Measurements from ENCODE around the gene FBLN2.

FBLN2 gene

DNA sequence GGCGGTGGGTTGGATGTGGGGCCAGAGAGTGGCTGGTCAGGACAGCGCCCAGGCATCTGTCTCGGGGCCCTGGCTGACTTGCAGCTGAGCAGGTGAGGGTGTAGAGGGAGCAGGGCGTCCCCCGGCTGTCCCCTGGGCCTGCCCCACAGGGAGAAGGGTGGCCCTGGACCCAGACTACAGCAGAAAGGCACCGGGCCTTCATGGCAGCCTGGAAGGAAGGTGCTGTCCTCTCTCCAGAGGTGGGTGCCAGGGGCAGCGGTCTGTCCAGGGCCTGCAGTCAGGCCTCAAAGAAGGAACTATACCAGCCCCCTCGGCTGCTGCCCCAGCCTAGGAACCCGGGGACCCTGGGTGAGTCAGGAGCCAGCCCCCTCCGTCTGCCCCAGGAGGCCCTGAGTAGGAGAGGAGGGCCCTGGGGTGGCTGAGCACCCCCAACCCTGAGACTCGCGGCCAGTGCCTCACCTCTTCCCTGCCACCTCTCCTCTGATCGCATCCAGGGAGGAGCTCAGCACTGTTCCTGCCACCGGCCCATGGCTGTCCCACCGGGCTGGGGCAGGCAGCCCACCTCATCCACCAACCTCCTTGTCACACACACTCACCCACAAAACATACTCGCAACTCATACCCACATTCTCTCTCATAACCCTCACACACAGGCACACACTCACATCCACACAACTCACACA, 133.5 kb downstream of the FBLN2 start:
- TF ChIP-seq, protein P1, sequence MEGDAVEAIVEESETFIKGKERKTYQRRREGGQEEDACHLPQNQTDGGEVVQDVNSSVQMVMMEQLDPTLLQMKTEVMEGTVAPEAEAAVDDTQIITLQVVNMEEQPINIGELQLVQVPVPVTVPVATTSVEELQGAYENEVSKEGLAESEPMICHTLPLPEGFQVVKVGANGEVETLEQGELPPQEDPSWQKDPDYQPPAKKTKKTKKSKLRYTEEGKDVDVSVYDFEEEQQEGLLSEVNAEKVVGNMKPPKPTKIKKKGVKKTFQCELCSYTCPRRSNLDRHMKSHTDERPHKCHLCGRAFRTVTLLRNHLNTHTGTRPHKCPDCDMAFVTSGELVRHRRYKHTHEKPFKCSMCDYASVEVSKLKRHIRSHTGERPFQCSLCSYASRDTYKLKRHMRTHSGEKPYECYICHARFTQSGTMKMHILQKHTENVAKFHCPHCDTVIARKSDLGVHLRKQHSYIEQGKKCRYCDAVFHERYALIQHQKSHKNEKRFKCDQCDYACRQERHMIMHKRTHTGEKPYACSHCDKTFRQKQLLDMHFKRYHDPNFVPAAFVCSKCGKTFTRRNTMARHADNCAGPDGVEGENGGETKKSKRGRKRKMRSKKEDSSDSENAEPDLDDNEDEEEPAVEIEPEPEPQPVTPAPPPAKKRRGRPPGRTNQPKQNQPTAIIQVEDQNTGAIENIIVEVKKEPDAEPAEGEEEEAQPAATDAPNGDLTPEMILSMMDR (IDR thresholded peaks at IDR 0.05; ENCODE audit: low read depth, low read length) = no peak
- no peak overlapping the region for H3K4me3 ChIP-seq (ENCODE audit: low read depth, low read length)

DNA sequence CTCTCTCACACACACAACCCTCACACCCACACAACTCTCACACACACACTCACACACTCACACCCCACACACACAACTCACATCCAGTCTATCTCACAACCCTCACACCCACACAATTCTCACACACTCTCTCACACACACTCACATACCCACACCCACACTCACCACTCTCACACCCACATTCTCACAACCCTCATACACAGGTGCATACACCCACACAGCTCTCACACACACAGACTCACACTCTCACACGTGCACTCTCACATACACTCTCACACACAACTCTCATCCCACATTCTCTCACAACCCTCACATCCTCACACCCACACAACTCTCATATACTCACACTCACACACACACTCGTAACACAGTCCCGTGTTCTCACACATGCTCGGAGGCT, 134.4 kb downstream of the FBLN2 start:
- H3K4me3 ChIP-seq (ENCODE audit: low read depth, low read length) = no peak overlapping the region
- TF ChIP-seq, protein P1 (IDR thresholded peaks at IDR 0.05; ENCODE audit: low read depth, low read length) = no peak

DNA sequence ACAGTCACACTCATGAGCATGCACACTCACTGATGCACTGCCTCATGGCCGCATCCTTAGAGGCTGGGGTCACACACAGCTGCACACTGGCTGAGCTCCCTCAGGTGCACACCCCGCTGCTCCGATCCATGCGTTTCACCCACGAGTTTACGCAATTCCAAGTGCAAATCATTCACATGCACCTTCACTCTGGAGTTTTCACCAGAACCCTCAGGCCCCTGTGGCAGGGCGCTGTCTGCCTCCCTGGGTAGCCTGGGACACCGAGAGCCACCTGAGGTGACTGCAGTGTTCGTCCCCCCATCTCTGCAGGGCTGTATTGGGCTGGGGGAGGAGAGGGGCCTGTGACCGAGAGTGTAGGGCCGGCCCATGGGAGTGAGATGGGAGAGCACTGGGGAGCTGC, 134.8 kb downstream of the FBLN2 start:
- TF ChIP-seq, protein P1 (IDR thresholded peaks at IDR 0.05; ENCODE audit: low read depth, low read length) = no peak
- no peak overlapping the region for H3K4me3 ChIP-seq (ENCODE audit: low read depth, low read length)

DNA sequence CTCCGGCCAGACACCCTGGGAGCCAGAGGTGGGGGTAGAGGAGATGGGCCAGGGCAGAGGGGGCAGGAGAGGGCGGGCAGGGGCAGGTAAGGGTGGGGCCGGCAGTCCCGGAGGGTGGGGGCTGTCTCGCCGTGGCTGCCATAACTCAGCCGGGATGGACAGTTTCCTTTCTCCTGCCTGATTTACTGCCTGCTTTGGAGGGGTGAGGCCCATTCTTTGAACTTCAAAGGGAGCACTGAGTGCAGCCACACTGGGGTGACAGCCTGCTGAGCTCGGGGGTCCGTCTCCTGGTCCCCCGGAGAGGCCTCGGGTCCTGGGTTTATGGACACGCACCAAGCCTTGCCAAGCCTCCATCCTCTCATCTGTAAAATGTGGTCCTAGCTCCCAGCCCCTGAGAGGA, 135.4 kb downstream of the FBLN2 start:
- H3K4me3 ChIP-seq (ENCODE audit: low read depth, low read length) = no peak overlapping the region
- TF ChIP-seq, protein P1 (IDR thresholded peaks at IDR 0.05; ENCODE audit: low read depth, low read length) = no peak

DNA sequence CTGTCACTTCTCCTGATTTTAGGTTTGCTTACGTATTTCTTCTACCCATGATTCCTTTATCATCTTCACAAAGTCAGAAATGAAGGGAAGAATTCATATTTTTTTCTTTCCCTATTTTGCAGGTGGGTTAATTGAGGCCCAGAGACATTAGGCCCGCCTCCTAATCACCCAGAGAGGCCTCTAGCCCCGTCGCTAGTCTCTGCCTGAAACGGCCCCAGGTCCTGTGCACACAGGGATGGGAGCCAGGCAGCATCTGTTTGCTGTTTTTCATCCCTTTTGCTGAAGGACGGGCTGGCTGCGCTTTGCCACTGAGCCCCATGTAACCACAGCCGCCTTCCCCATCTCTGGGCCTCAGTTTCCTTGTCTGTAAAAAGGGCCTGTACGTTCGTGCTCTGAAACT, 135.9 kb downstream of the FBLN2 start:
- TF ChIP-seq, protein P1 (IDR thresholded peaks at IDR 0.05; ENCODE audit: low read depth, low read length) = no peak
- no peak overlapping the region for H3K4me3 ChIP-seq (ENCODE audit: low read depth, low read length)

DNA sequence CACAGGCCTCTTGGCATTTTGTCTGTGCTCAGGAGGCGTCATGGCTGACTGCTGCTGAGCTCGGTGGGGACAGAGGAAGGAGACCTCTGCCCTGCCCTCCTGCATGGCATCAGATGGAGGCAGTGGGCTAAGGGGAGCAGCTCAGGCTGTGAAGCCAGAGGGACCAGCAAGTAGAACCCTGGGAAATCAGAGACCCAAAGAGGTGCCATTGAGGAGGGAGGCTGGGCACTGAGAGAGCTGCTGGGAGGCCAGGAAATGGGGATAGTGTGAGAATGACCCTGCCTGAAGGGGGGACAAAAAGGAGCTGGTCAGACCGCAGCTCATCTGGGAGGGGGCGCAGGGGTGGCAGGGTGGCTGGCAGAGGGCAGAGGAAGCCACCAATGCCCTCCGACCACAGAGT, 136.8 kb downstream of the FBLN2 start:
- no peak overlapping the region for H3K4me3 ChIP-seq (ENCODE audit: low read depth, low read length)
- TF ChIP-seq, protein P1 (IDR thresholded peaks at IDR 0.05; ENCODE audit: low read depth, low read length) = no peak

DNA sequence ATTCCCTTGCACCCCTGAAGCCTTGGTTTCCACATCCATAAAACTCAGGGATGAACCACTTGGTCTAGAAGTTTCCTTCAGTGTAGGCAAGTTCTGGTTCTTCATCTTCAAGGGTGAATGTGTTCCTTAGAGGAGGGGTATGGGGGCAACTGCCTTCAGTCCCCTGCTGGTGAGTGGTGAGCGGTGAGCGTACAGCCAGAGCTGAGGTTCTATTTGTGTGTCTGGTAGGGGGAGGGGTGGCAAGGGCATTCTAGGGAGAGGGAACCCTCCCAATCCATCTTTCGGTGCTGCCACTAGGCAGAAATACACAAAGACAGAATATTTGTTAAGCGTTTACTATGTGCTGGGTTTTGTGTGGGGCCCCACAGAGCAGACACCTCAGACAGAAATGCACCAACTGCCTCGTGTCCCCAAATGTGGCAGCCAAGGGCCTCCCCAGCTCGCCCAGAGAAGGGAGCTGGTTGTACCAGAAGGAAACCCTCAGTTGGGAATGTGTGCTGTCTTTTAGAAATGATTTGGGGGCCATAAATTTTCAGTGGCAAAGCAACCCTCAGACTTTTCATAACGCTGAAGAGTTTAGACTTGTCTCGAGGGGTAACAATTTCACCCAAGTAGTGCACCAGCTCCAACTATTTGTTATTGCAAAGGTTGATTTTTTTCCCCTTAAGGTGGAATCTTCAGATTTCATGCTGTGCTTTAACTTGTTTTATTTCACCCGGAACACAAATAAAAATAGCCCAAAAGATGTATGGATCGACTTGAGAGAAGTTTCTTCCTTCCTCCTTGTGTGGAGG, 137.6 kb downstream of the FBLN2 start:
- TF ChIP-seq, protein P1 (IDR thresholded peaks at IDR 0.05; ENCODE audit: low read depth, low read length) = no peak
- H3K4me3 ChIP-seq (ENCODE audit: low read depth, low read length) = no peak overlapping the region
